IPS-11a (cell line): ENCODE data around the gene TMEM101.
"Not testable (repeated sequence)": the region's sequence is repeated elsewhere in the genome, so short reads cannot be mapped to it uniquely, and the experiment has no call there.

Source experiments
- H3K4me3 ChIP-seq: one replicate; pipeline ENCODE4 v1.5.1; 2013; ENCODE audit warnings: low read depth, low read length, control low read depth

TMEM101 gene

DNA sequence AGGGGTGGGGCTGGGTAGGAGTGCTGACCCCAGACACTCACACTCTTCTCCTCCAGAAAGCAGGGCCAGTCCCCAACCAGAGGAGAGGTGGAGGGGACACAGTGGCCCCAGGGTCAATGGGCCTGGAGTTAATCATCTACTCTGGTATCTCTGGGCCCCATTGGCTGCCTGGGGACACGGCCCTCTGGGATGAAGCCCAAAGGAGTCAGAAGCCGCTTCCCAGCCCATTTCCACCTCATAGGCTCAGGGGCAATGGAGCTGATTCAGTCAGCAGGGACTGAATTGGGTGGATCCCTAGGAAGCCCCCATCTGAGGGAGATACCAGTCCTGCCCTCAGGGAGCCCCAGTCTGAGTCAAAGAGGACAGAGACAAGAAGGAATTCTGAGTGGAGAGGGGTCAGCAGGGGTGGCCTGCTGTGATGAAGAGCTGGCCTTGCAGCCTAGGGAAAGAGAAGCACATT is 13.3 kb downstream of the TMEM101 start:
- H3K4me3 ChIP-seq = no peak overlapping the region

GRCh38 chr17:44000871-44001460 is 13.8 kb downstream of the TMEM101 start:
- no peak overlapping the region for H3K4me3 ChIP-seq

- no peak overlapping the region for H3K4me3 ChIP-seq
These were observed 14.5 kb downstream of the TMEM101 start for GRCh38 chr17:44000141-44000860.

- no peak overlapping the region for H3K4me3 ChIP-seq
These were observed 15.7 kb downstream of the TMEM101 start for GRCh38 chr17:43999024-43999423.

- H3K4me3 ChIP-seq = no peak overlapping the region
These were observed 16.2 kb downstream of the TMEM101 start for GRCh38 chr17:43998552-43998951.

DNA sequence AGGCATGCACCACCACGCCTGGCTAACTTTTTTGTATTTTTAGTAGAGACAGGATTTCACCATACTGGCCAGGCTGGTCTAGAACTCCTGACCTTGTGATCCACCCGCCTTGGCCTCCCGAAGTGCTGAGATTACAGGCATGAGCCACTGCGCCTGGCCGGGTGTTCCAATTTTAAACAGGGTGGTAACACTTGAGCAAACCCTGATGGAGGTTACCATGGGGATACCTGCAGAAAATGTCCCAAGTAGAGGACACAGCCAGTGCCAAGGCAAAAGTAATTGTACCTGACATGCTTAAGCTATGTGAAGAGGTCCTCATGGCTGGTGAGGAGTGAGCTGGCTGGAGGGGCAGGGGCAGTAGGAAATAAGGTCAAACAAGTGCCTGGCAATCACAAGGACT is 17.6 kb downstream of the TMEM101 start:
- not testable (repeated sequence) for H3K4me3 ChIP-seq

- H3K4me3 ChIP-seq = no peak overlapping the region
These were observed 19.7 kb downstream of the TMEM101 start for GRCh38 chr17:43995150-43995471.

DNA sequence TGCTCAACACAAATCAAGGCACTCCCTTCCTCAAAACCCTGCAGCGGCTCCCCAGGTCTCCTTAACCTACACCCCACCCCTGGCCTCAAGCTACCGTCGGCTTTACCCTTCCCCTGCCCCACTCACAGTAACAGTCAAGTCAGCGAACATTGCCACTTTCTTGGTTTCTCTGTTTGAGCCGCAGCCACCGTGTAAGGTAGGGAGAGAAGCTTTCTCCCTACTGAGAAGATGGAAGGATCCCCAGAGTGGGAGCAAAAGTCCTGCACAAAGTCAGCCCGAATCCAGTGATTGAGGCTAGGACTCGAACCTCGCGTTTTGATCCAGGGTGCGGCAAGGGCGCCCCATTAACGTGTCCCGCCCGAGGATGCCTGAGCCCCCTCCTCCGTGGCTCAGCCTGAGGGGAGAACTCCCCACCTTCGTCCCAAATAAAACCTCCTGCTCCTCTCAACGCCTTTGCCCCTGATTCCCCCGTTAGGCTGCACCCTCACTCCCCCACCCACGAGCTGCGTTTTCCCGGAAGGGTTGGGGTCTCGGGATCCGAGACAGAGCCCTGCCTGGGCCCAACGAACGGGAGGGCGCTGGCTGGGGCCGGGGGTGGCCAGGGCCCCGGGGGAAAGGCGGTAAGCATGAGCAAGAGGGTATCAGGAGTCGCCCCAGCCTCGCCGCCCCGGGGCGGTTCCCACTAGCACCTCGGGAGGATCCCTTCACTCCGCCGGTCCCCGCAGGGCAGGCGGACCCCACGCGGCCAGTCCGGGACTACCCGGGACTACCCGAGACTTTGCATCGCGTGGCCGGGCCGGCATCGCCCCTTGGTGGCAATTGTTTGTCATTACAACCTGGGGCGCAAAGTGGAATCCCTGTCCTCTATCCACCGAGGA is 20.3 kb downstream of the TMEM101 start:
- peak overlapping the region; percentile 25 for H3K4me3 ChIP-seq

DNA sequence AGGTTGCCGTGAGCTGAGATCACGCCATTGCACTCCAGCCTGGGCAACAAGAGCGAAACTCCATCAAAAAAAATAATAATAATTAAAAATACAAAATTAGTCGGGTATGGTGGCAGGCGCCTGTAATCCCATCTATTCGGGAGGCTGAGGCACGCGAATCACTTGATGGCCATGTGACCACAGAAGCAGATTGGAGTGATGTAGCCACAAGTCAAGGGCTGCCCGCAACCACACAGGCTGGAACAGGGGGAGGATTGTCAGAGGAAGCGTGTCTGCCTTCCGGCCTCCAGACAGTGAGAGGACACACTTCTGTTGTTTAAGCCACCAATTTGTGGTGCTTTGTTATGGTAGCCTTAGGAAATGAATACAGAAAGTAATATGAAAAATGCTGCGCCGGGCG is 22.1 kb downstream of the TMEM101 start:
- H3K4me3 ChIP-seq = no peak overlapping the region

- no peak overlapping the region for H3K4me3 ChIP-seq
These were observed 26.5 kb downstream of the TMEM101 start for GRCh38 chr17:43988301-43988700.

DNA sequence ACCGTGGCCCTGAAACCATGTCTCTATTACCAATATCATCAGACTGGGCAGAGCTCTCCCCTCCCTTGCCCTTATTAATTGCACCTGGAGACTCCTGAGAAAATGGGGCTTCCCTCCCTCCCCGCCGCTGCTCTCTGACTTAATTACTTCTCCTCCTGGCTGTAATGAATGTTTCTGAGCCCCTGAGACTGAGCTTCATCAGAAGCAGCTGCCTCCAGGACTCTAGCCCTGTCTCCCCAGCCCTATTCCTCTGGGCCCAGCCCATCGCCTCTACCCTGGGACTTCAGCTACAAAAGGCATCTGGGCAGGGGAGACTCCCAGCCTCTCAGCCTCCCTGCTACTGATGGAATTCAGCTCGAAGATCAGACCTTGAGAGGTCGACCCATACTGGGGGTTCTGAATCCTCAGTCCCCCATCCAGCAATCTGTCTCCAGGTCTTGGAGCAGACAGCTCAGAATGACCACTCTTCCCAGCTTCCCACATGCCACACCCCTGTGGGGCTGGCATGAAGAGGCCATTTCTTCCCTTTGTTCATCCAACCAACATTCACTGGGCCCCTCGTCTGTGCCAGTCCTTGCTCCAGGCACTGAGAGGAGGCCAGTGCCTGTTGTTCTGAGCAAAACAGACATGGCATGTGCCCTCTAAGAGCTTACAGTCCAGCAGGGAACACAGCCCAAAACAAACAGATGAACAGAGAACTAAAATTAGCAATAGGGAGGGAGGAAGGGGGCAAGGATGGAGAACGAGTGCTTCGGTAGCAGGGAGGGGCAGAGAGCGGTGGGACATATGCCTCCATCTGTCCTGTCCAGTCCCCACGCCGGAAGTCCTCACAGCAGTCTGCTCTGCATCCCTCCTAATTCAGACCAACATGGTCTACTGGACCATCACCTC is 27.4 kb downstream of the TMEM101 start:
- H3K4me3 ChIP-seq = no peak overlapping the region

DNA sequence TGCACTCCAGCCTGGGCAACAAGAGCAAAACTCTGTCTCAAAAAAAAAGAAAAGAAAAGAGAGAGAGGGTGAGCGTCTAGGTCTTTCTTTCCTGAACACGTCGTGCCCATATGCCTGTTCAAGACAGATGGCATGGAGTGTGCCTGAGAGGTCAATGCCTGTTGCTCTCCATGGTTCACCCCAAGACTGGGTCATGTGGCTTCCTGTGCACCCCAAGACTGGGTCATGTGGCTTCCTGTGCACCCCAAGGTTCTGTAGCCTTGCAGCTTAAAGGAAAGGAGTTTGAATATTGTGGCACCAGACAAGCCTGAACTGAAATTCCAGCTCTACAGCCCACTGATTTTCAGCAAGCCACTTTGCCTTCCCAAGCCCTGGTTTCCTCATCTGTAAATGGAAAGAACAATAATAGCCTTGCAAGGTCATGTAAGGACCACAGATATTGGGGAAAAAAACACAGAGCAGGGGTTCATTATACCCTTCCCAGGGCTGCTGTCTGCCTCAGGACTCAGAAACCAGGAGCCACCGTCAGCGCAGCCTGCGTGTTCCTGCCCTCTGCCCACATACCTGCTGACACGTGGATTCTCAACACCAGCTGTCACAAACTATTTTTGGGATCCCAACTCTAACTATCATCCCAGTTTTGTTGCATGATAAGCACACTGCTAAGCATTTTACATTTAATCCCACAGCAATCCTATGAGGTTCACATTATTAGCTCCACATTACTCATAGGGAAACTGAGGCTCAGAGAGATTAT is 28.4 kb downstream of the TMEM101 start:
- H3K4me3 ChIP-seq = no peak overlapping the region

- no peak overlapping the region for H3K4me3 ChIP-seq
These were observed 30.2 kb downstream of the TMEM101 start for GRCh38 chr17:43984521-43984920.

GRCh38 chr17:43983515-43984411 is 31.0 kb downstream of the TMEM101 start:
- H3K4me3 ChIP-seq = peak overlapping the region; percentile 69

DNA sequence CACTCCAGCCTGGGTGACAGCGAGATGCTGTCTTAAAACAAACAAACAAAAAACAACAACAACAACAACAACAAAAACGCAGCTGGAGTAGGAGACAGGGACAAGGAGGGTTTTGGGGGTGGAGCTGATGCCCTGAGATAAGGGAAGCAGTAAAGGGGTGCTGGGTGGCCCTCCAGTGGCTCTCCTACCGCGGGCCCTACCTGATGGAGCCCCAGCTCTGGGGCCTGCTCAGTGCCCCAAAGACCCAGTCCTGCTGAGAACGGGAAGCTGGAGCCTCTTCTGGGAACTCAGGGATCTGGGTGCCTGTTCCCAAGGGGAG is 31.6 kb downstream of the TMEM101 start:
- H3K4me3 ChIP-seq = peak overlapping the region; percentile 69

DNA sequence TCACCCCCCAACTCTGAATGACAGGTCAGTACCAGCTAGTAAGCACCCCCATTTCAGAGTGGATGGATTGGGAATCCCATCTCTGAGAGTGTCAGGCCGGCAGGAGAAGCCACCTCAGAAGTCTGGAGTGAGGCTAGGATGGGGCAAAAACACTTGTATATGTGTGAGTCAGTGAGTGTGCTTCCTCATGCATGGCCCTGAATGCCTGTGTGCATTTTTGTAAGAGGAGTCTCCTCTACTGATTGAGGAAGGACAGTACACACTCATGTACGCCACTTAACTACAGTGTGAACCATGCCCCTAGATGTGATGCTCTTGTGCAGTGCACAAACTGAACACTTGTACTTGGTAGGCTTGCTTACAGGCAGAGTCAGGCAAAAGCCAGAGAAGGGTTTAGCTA is 32.6 kb downstream of the TMEM101 start:
- no peak overlapping the region for H3K4me3 ChIP-seq

DNA sequence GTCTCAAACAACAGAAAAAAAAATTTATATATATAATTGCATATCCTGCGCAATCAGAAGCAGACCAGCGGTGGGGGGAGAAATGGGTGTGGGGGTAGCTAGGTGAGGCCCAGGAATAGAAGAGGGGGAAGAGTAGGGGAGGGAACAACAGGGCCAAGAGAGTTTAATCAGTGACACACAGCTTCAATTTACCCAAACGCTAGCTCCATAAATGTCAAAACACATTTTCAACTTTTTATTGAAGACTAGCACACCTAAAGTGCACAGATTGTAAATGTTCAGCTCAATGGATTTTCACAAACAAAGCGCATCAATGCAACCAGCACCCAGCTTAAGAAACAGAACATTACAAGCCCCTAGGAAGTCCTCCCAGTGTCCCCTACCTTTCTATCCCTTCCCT is 35.1 kb downstream of the TMEM101 start:
- no peak overlapping the region for H3K4me3 ChIP-seq

DNA sequence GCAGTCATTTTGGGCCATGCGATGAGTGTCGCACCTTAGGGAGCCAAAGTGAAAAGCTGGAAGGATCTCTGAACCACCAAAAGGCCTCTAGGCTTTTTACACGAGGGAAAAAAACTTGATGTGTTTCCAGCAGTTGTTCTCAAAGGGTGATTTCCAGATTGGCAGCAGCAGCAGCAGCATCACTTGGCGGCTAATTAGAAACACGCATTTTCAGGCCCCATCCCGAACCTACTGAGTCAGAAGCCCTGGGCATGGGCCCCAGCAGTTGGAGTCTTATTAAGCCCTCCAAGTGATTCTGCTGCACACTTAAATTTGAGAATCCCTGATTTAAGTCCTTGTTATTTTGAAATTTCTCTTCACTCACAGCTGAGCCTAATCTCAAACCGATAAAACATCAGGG is 35.8 kb downstream of the TMEM101 start:
- H3K4me3 ChIP-seq = no peak overlapping the region

DNA sequence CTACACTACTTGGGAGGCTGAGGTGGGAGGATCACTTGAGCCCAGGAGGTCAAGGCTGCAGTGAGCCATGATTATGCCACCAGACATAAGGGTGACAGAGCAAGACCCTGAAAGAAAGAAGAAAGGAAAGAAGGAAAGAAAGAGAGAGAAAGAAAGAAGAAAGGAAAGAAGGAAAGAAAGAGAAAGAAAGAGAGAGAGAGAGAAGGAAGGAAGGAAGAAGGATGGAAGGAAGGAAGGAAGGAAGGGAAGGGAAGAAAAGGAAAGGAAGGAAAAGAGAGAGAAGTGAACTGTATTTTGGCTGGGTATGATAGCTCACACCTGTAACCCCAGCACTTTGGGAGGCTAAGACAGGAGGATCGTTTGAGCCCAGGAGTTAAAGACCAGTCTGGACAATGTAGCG is 36.7 kb downstream of the TMEM101 start:
- H3K4me3 ChIP-seq = no peak overlapping the region
